Measurements from ENCODE around the gene TPMT. TPM values are rescaled to one million over a fixed set of nuclear protein-coding genes. Genes with fewer than 3 reads are reported as not detected.
"Not testable (repeated sequence)": the region's sequence is repeated elsewhere in the genome, so short reads cannot be mapped to it uniquely, and the experiment has no call there.

TPMT gene
- total RNA-seq, 1 experiment from 2014 or later, result 10.5 TPM

DNA sequence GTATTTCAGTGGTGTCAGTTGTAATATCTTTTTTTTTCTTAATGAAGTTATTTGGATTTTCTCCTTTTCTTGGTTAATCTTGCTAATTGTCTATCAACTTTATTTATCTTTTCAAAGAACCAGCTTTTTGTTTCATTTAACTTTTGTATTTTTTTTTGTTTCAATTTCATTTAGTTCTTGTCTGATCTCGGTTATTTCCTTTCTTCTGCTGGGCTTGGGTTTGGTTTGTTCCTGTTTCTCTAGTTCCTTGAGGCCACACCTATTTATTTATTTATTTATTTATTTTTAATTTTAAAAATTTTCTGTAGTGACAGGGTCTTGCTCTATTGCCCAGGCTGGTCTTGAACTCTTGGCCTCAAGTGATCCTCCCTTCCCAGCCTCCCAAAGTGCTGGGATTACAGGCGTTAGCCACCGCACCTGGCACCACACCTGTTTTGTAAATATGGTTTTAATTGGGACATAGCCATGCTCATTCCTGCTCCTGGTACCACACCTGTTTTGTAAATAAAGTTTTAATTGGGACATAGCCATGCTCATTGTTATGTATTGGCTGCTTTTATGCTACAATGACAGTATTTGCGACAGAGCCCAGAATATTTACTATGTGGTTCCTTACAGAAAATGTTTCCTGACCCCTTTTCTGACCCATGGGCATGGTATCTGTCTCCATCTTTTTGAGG, 22.5 kb upstream of the TPMT start:
- Histone ChIP-seq H2AFZ (no peak overlapping the region), H4K20me1 (ENCODE audit: insufficient read depth) (no peaks in the 10 kb centered on the region), H3K4me2 (no peak overlapping the region), H3K4me1 (replicated peaks; ENCODE audit: insufficient read depth) (no peaks in the 10 kb centered on the region), H3K36me3 (ENCODE audit: low read depth) (no peaks in the 10 kb centered on the region), H3K9me3 (ENCODE audit: insufficient read depth, low read depth) (no peaks in the 10 kb centered on the region), H3K27ac (no peak overlapping the region), H3K27me3 (ENCODE audit: insufficient read depth, low read depth) (no peaks in the 10 kb centered on the region), H3F3A (ENCODE audit: insufficient read depth, low read depth) (no peaks in the 10 kb centered on the region), H3K4me3 (no peak overlapping the region), H3K9me2 (ENCODE audit: insufficient read depth) (no peaks in the 10 kb centered on the region), H3K79me2 (ENCODE audit: low read depth) (no peaks in the 10 kb centered on the region)
- POLR2A ChIA-PET (ENCODE audit: unreplicated experiment), result no interaction called here
- CTCF ChIA-PET, result no interaction called here
- intact Hi-C loops (cut with micrococcal nuclease; ENCODE audit: unreplicated experiment), result no loop called here
- TF ChIP-seq, protein P1, sequence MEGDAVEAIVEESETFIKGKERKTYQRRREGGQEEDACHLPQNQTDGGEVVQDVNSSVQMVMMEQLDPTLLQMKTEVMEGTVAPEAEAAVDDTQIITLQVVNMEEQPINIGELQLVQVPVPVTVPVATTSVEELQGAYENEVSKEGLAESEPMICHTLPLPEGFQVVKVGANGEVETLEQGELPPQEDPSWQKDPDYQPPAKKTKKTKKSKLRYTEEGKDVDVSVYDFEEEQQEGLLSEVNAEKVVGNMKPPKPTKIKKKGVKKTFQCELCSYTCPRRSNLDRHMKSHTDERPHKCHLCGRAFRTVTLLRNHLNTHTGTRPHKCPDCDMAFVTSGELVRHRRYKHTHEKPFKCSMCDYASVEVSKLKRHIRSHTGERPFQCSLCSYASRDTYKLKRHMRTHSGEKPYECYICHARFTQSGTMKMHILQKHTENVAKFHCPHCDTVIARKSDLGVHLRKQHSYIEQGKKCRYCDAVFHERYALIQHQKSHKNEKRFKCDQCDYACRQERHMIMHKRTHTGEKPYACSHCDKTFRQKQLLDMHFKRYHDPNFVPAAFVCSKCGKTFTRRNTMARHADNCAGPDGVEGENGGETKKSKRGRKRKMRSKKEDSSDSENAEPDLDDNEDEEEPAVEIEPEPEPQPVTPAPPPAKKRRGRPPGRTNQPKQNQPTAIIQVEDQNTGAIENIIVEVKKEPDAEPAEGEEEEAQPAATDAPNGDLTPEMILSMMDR (conservative IDR thresholded peaks at IDR 0.05), result no peak
- TF ChIP-seq EZH2 (IDR thresholded peaks at IDR 0.05; ENCODE audit: low read depth), result no peak
- BruUV-seq (replicated peaks), result no TSS peak
- peak in 1 of 2 experiments; percentile 42 for DNase-seq

DNA sequence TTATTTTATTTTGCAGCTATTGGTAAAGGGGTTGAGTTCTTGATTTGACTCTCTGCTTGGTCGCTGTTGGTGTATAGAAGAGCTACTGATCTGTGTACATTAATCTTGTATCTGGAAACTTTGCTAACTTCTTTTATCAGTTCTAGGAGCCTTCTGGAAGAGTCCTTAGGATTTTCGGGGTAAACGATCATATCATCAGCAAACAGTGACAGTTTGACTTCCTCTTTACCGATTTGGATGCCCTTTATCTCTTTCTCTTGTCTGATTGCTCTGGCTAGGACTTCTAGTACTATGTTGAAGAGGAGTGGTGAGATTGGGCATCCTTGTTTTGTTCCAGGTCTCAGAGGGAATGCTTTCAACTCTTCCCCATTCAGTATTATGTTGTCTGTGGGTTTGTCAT, 21.3 kb upstream of the TPMT start:
- H3K4me2 ChIP-seq; H3K9me3 ChIP-seq (ENCODE audit: insufficient read depth, low read depth); H3K4me3 ChIP-seq; BruUV-seq (replicated peaks); intact Hi-C loops (cut with micrococcal nuclease; ENCODE audit: unreplicated experiment); CTCF ChIA-PET; H3K79me2 ChIP-seq (ENCODE audit: low read depth); H3K9me2 ChIP-seq (ENCODE audit: insufficient read depth); POLR2A ChIA-PET (ENCODE audit: unreplicated experiment); H3K36me3 ChIP-seq (ENCODE audit: low read depth); H3K27ac ChIP-seq; H2AFZ ChIP-seq; DNase-seq; H3K4me1 ChIP-seq (replicated peaks; ENCODE audit: insufficient read depth); H3K27me3 ChIP-seq (ENCODE audit: insufficient read depth, low read depth); H4K20me1 ChIP-seq (ENCODE audit: insufficient read depth); H3F3A ChIP-seq (ENCODE audit: insufficient read depth, low read depth): not testable (repeated sequence)

GRCh38 chr6:18171871-18172270, 17.0 kb upstream of the TPMT start:
- DNase-seq, result no peak
- no peak overlapping the region for H3K27ac ChIP-seq
- H3K4me2 ChIP-seq, result no peak overlapping the region
- CTCF ChIA-PET, result no interaction called here
- H3K27me3 ChIP-seq (ENCODE audit: insufficient read depth, low read depth), result no peaks in the 10 kb centered on the region
- H3K36me3 ChIP-seq (ENCODE audit: low read depth), result peaks cover 8% of the 10 kb centered on the region; the same call in 1 of the 2 replicates
- no peaks in the 10 kb centered on the region for H3K9me2 ChIP-seq (ENCODE audit: insufficient read depth)
- no TSS peak for BruUV-seq (replicated peaks)
- H3K4me3 ChIP-seq, result no peak overlapping the region
- no peaks in the 10 kb centered on the region; the same call in 1 of the 2 replicates for H3F3A ChIP-seq (ENCODE audit: insufficient read depth, low read depth)
- no peak for TF ChIP-seq EZH2 (IDR thresholded peaks at IDR 0.05; ENCODE audit: low read depth)
- TF ChIP-seq, protein P1 (conservative IDR thresholded peaks at IDR 0.05), result no peak
- no peaks in the 10 kb centered on the region; the same call in 1 of the 2 replicates for H3K9me3 ChIP-seq (ENCODE audit: insufficient read depth, low read depth)
- intact Hi-C loops (cut with micrococcal nuclease; ENCODE audit: unreplicated experiment), result no loop called here
- H3K79me2 ChIP-seq (ENCODE audit: low read depth), result no peaks in the 10 kb centered on the region
- no peaks in the 10 kb centered on the region for H3K4me1 ChIP-seq (replicated peaks; ENCODE audit: insufficient read depth)
- POLR2A ChIA-PET (ENCODE audit: unreplicated experiment), result no interaction called here
- no peak overlapping the region for H2AFZ ChIP-seq
- no peaks in the 10 kb centered on the region for H4K20me1 ChIP-seq (ENCODE audit: insufficient read depth)

DNA sequence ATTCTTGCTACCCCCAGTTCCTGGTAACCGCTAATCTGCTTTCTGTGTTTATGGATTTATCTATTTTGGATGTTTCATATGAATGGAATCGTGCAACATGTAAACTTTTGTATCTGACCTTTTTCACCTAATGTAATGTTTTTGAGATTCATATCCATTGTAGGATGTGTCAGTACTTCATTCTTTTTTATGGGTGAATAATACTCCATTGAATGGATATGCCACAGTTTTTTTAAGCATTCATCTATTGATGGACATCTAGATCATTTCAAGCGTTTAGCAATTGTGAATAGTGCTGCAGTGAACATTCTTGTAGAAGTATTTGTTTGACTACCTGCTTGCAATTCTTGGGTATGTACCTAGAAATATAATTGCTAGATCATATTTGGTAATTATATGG, 13.4 kb upstream of the TPMT start:
- H3K4me2 ChIP-seq, result no peak overlapping the region
- H3K9me2 ChIP-seq (ENCODE audit: insufficient read depth), result no peaks in the 10 kb centered on the region
- no TSS peak for BruUV-seq (replicated peaks)
- H3K9me3 ChIP-seq (ENCODE audit: insufficient read depth, low read depth), result no peaks in the 10 kb centered on the region; the same call in 1 of the 2 replicates
- no peak overlapping the region for H3K27ac ChIP-seq
- TF ChIP-seq, protein P1 (conservative IDR thresholded peaks at IDR 0.05), result no peak
- no peak for TF ChIP-seq EZH2 (IDR thresholded peaks at IDR 0.05; ENCODE audit: low read depth)
- no peak overlapping the region for H3K4me3 ChIP-seq
- no peak for DNase-seq
- peaks cover 8% of the 10 kb centered on the region; the same call in 1 of the 2 replicates for H3K36me3 ChIP-seq (ENCODE audit: low read depth)
- POLR2A ChIA-PET (ENCODE audit: unreplicated experiment), result no interaction called here
- H3K27me3 ChIP-seq (ENCODE audit: insufficient read depth, low read depth), result no peaks in the 10 kb centered on the region
- CTCF ChIA-PET, result no interaction called here
- H2AFZ ChIP-seq, result no peak overlapping the region
- no peaks in the 10 kb centered on the region for H4K20me1 ChIP-seq (ENCODE audit: insufficient read depth)
- no peaks in the 10 kb centered on the region for H3K79me2 ChIP-seq (ENCODE audit: low read depth)
- H3K4me1 ChIP-seq (replicated peaks; ENCODE audit: insufficient read depth), result 0 out of 2 replicates have a peak, but pooled peaks cover 2% of the 10 kb centered on the region
- H3F3A ChIP-seq (ENCODE audit: insufficient read depth, low read depth), result no peaks in the 10 kb centered on the region; the same call in 1 of the 2 replicates
- intact Hi-C loops (cut with micrococcal nuclease; ENCODE audit: unreplicated experiment), result no loop called here

All from PC-9 (cell line).